ENCODE results near the gene CHRM3. TPM values are rescaled to one million over a fixed set of nuclear protein-coding genes. Genes with fewer than 3 reads are reported as not detected.

The CHRM3 gene
- total RNA-seq, 4 donors from 2014 or later = 0.69 to 10.9 (median 5.2) TPM

- no peak for TF ChIP-seq CTCF (IDR thresholded peaks at IDR 0.05)
- TF ChIP-seq POLR2A (IDR thresholded peaks at IDR 0.05) = no peak
- no peak overlapping the region for H3K4me3 ChIP-seq (ENCODE audit: low read depth, poor library complexity, severe bottlenecking)
- intact Hi-C loops (cut with DNase I; ENCODE audit: low total_unique reads) = no loop called here
- no peak for DNase-seq (ENCODE audit: low spot score in 2 of 2)
- 83 to 93% methylated on average over 3 of the region's 3 CpGs for WGBS, 2 donors
These were observed 32.8 kb upstream of the CHRM3 start for GRCh38 chr1:239353536-239353935.

GRCh38 chr1:239354231-239354630 lies 32.1 kb upstream of the CHRM3 start:
- TF ChIP-seq CTCF (IDR thresholded peaks at IDR 0.05) (no peak), POLR2A (IDR thresholded peaks at IDR 0.05) (no peak)
- WGBS, 2 donors = 40 to 60% methylated on average over 1 of the region's 1 CpG
- intact Hi-C loops (cut with DNase I; ENCODE audit: low total_unique reads) = no loop called here
- no peak for DNase-seq (ENCODE audit: low spot score in 2 of 2)
- no peak overlapping the region for H3K4me3 ChIP-seq (ENCODE audit: low read depth, poor library complexity, severe bottlenecking)

GRCh38 chr1:239357867-239358266 lies 28.5 kb upstream of the CHRM3 start:
- WGBS, 2 donors = 56 to 64% methylated on average over 2 of the region's 2 CpGs
- TF ChIP-seq POLR2A (IDR thresholded peaks at IDR 0.05) (no peak), CTCF (IDR thresholded peaks at IDR 0.05) (no peak)
- intact Hi-C loops (cut with DNase I; ENCODE audit: low total_unique reads) = no loop called here
- no peak for DNase-seq (ENCODE audit: low spot score in 2 of 2)
- no peak overlapping the region for H3K4me3 ChIP-seq (ENCODE audit: low read depth, poor library complexity, severe bottlenecking)

GRCh38 chr1:239361403-239361802 lies 25.0 kb upstream of the CHRM3 start:
- 29 to 33% methylated on average over 4 of the region's 4 CpGs for WGBS, 2 donors
- TF ChIP-seq POLR2A (IDR thresholded peaks at IDR 0.05) (no peak), CTCF (IDR thresholded peaks at IDR 0.05) (no peak)
- intact Hi-C loops (cut with DNase I; ENCODE audit: low total_unique reads) = no loop called here
- H3K4me3 ChIP-seq (ENCODE audit: low read depth, poor library complexity, severe bottlenecking) = no peak overlapping the region
- no peak for DNase-seq (ENCODE audit: low spot score in 2 of 2)

GRCh38 chr1:239363930-239364329 lies 22.4 kb upstream of the CHRM3 start:
- 83 to 85% methylated on average over 5 of the region's 5 CpGs for WGBS, 2 donors
- H3K4me3 ChIP-seq (ENCODE audit: low read depth, poor library complexity, severe bottlenecking) = no peak overlapping the region
- intact Hi-C loops (cut with DNase I; ENCODE audit: low total_unique reads) = no loop called here
- TF ChIP-seq CTCF (IDR thresholded peaks at IDR 0.05) (no peak), POLR2A (IDR thresholded peaks at IDR 0.05) (no peak)
- DNase-seq (ENCODE audit: low spot score in 2 of 2) = no peak

- no peak for DNase-seq (ENCODE audit: low spot score in 2 of 2)
- H3K4me3 ChIP-seq (ENCODE audit: low read depth, poor library complexity, severe bottlenecking) = no peak overlapping the region
- intact Hi-C loops (cut with DNase I; ENCODE audit: low total_unique reads) = no loop called here
- TF ChIP-seq CTCF (IDR thresholded peaks at IDR 0.05) (no peak), POLR2A (IDR thresholded peaks at IDR 0.05) (no peak)
- WGBS, 2 donors = 67 to 70% methylated on average over 4 of the region's 4 CpGs
These were observed 19.1 kb upstream of the CHRM3 start for GRCh38 chr1:239367196-239367810.
